NCI-H524 treated with DMSO at 0.1 percent for 48 hours (cell line): Measurements from ENCODE around the gene TLR6.
"Not testable (repeated sequence)": the region's sequence is repeated elsewhere in the genome, so short reads cannot be mapped to it uniquely, and the experiment has no call there.

Source experiments
- DNase-seq: peaks from one replicate; lab custom pipeline; 2025; lab: John Stamatoyannopoulos, UW

The TLR6 gene

DNA sequence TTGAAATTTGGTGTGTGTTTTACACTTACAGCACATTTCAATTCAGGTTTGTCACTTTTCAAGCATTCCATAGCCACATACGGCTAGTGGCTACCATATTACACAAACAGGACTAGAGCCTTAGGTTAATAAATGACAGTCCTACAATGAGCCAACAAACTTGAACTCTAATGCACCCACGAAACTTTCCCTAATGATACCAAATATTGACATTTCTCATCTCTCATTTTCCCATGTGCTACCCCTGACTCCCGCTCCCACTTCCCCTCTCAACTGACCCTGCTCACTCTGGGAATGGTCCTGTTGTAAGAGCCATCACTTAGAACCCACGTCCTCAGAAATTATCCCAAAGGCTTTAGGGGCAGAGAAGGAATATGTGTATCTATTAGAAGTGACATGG, 68.9 kb downstream of the TLR6 start:
- DNase-seq = no peak

DNA sequence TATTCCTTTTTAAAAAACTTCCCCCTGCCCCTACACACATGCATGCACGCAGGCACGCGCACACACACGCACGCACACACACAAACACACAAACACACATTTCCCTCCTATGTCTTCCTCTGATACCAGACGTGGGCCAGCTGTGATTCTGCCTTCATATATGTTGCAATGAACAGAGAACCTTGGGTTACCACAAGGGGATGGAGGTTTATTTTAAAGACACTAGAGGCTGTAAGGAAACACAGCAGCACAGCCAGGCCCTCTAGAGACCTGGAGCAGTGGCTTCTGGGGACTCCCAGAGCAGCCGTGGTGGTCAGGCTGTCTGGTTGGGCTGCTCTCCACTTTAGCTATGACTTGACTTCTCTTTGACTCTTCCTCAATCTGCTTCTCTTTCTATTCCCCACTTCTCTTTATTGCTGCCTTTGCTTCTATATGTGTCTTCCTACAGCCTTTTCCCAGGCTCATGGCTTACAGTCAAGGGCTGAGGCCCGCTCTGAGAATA, 70.7 kb downstream of the TLR6 start:
- DNase-seq = no peak

DNA sequence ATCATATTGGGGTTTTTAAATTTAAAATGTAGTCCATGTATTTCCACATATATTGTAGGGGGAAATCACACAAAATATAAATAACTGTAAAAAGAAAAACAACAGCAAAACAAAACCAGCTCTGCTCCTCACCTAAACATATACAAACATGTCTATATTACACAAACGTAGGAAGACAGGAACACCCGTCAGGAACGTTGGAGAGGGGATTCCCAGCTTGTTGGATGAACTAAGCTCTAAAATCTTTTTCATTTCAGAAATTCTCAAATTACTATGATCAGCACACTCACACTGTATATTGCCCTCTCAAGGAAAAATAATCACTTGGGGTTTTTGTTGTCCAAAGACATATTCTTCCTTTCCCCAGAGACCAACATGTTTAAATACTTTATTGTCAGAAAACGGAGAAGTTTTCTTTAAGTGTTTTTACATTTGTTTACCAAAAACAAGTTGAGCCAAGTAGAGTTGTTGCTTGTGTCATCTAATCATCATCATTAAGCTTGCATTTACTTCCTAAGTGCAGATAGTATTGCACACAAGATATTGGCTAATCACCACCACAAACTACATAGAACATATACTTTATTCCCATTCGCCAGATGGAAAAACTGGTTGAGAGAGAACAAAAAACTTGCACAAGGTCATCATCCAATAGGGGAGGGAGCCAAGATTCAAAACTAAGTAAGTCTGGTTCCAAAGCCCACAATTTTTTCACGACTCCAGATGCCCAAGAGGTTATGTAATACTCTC, 71.4 kb downstream of the TLR6 start:
- no peak for DNase-seq

DNA sequence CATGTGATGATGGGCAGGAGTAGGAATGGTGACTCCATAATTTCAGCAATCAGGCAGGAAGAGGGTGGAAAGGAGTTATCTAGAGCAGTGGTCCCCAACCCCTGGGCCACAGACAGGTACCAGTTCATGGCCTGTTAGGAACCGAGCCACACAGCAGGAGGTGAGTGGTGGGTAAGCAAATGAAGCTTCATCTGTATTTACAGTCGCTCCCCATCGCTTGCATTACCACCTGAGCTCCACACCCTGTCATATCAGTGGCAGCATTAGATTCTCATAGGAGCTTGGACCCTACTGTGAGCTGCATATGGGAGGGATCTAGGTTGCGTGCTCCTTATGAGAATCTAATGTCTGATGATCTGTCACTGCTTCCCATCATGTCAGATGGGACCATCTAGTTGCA, 72.5 kb downstream of the TLR6 start:
- DNase-seq = no peak

DNA sequence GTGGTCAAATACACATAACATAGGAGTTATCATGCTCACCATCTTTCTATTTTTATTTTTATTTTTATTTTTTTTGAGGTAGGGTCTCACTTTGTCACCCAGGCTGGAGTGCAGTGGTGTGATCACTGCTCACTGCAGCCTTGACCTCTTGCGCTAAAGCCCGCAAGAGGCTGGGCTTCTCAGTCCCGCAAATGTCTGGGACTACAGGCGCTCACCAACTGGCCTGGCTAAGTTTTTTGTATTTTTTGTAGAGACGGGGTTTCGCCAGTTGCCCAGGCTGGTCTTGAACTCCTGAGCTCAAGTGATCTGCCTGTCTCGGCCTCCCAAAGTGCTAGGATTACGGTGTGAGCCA, 73.5 kb downstream of the TLR6 start:
- DNase-seq = no peak

DNA sequence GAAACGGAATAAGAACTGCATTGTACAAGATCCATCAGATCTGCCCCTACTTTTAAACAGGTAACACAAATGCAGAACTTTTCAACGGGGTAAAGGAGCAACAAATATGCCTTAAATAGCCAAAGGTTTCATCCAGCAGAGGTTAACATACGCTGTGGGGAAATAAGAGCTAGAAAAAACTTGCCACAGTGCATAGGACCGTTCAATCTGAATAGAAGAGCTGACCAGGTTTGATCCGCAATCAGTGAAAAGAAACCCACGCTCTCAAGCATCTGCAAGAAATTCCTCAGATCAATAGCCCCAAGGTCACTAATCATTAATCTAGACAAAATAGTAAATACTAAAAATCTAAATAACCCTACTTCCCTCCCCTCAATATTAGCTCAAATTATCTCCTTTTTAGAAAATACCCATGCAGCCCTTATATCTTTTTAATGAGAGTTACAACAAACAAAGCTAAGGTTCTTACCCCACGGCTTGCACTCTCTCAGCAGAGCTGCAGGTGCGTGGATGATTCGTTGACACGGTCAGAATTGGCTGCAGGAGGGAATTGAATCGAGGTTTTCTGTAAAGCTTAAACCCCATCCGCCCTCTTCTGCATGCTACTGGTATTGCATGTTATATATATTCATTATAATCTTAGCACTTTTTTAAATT, 74.0 kb downstream of the TLR6 start, which contains the start of gene TLR10:
TLR10 (minus strand) TSS at position 539 of the 657 bp plus-strand sequence. CDS start 7,400 bp downstream, outside the sequence.
- DNase-seq = no peak

DNA sequence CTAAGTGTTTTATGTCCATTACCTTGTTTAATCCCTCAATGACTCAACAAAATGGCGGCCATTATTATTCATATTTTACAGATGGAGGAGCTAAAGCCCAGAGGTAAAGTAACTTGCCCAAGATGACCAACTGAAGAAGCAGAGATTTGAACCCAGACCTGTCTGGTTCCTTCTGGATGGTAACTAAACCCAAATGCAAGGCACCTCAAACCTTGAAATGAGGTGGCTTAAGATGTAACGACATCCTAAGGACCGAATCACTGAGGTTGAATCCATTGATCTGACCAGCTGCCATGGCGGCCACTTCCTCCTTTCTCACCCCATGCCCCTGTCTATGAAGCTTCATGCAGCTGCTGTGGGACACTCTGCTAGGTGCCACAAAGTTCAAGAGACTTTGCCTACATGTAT, 74.8 kb downstream of the TLR6 start:
- no peak for DNase-seq

DNA sequence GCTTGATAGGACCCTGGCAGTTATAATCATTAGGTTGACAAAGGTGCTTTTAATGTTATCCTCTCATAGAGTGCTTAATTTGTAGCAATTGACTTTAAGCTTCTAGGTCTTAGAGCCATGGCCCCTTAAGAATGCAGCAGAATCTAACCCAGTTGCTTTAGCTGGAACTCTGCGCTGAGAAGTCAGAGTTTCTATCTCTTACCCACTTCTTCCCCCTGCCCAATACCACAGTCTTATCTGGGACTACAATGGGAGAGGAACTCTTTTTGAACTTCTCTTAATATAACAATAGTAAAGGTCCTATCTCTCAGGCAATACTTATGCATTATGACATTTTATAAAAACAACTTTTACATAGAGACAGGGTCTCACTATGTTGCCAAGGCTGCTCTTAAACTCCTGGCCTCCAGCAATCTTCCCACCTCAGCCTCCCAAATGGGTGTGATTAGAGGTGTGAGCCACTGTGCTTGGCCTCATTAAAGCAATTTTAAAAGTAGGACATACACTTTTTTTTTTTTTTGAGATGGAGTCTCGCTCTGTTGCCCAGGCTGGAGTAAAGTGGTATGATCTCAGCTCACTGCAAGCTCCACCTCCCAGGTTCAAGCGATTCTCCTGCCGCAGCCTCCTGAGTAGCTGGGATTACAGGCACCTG, 75.7 kb downstream of the TLR6 start:
- no peak for DNase-seq

DNA sequence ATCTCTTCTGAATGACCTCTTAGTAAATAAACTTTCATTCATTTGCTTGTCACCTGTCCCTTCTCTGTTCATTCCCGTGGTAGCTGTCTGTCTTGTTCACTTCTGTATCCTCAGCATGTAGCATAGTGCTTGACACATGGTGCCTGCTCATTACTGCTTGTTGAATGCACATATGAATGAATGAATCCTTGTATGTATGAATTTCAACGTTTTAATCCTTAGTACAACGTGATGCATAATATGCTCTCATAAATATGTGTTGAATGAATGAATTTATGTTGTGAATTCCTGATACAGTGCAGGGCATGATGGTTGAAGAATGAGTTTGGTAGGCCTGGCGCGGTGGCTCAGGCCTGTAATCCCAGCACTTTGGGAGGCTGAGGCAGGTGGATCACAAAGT, 76.8 kb downstream of the TLR6 start:
- no peak for DNase-seq

DNA sequence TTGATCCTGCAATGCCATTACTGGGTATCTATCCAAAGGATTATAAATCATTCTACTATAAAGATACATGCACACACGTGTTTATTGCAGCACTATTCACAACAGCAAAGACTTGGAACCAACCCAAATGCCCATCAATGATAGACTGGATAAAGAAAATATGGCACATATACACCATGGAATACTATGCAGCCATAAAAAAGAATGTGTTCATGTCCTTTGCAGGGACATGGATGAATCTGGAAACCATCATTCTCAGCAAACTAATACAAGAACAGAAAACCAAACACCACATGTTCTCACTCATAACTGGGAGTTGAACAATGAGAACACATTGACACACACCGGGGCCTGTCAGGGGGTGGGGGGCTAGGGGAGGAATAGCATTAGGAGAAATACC, 78.7 kb downstream of the TLR6 start:
- not testable (repeated sequence) for DNase-seq

DNA sequence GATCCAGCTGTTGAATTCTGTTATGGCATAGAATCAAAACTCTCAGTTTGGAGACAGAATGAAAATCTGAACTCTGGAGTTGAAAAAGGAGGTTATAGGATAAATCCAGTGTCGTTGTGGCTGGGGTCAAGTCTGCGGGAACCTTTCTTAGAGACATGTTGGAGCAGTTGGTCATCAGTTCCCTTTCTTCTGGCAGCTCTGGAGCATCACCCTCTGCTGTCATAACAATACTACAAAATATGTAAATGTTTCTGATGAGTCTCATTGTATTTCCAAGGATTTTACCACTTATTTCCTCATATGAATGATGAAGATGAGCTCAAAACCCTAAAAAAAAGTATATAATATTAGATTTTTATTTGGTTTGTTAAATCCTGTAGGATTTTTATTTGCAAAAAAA, 81.3 kb downstream of the TLR6 start:
- no peak for DNase-seq

DNA sequence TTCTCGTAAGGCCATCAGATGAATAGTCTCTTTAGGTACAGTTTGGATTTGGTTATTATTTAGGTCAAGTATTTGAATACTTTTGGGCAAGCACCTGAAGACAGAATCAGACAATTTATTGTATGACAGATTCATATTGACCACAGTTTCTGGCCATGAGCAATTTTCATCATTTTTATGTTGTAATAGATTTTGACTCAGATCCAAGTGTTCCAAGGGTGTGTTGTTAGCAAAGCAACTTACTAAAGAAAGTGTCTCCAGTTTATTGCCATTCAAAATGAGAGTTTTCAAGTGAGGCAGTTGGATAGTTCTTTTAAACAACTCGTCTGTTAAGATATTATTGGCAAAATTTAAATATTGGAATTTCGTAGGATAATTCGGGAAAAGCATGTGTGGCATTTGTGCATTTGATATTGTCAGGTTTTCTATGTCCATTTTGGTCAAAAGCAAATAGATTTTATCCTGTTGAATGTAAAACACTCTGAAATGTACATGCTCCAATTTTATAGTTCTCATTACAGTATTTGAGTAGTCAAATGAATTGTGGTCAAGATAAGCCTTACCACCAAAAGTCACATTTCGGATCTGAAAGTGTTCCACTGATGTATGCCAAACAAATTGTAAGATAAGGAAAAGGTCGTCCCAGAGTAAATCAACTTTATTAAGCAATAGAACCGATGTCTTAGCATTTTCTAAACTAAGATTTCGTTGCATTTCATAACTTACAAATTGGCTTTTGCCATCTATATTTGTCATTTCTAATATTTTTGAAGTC, 82.2 kb downstream of the TLR6 start:
- DNase-seq = no peak
